ENCODE data around the gene RHBDF1. TPM values are rescaled to one million over a fixed set of nuclear protein-coding genes. Genes with fewer than 3 reads are reported as not detected.

Gene RHBDF1, protein sequence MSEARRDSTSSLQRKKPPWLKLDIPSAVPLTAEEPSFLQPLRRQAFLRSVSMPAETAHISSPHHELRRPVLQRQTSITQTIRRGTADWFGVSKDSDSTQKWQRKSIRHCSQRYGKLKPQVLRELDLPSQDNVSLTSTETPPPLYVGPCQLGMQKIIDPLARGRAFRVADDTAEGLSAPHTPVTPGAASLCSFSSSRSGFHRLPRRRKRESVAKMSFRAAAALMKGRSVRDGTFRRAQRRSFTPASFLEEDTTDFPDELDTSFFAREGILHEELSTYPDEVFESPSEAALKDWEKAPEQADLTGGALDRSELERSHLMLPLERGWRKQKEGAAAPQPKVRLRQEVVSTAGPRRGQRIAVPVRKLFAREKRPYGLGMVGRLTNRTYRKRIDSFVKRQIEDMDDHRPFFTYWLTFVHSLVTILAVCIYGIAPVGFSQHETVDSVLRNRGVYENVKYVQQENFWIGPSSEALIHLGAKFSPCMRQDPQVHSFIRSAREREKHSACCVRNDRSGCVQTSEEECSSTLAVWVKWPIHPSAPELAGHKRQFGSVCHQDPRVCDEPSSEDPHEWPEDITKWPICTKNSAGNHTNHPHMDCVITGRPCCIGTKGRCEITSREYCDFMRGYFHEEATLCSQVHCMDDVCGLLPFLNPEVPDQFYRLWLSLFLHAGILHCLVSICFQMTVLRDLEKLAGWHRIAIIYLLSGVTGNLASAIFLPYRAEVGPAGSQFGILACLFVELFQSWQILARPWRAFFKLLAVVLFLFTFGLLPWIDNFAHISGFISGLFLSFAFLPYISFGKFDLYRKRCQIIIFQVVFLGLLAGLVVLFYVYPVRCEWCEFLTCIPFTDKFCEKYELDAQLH
- 10 to 100 TPM; 35.5 to 36.7 TPM for total RNA-seq
- long read RNA-seq, transcript RHBDF1-201 (18 exons, 2,992 nt) = major isoform, 14 of 55 reads
- long read RNA-seq, partial matches to known transcripts = 31 of 55 reads
- long read RNA-seq, other reads (novel, unspliced or antisense) = 10 of 55 reads

DNA sequence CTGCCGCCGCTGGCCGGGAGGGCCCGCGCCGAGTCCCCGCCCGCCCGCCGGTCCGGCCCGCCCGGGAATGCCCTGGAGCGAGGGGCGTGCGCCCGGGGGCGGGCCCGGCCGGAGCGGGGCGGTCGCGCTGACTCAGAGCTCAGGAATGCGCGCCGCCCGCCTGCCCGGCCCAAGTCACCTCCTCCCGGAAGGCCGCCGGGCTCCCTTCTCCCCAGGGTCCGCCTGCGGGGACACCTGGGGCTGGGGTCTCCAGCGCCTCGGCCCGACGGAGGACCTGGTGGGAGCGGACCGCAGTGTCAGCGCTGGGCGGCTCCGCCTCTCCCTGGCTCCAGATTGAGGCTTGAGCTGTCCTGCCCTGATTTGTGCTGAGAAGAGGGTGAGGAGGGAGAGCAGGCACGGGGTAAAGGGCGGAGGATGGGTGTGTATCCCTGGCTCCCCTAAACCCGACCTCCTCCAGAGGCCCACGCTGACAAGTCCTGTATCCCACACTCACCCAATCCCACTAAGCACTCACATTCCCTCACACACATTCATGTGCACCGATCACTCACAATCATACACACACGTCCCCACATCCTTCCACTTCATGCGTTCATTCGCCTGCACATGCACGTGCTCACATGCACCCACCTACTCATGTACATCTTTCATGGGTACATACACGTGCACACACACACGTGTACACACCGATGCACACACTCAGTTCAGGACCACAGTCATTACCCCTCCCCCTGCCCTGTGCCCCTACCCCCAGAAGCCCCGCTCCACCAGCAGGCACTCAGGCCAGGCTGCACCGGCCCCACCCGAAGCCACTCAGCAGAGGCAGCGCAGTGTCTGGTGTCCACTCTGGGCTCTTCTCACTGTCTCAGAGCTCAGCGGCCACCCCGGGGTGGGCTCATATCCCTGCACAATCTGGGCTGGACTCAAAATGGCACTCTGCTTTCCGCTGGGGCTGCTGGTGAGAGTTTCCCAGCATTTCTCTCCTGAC, at the start of gene RHBDF1:
Gene RHBDF1 (minus strand): TSS at position 71 of the 988 bp plus-strand sequence. CDS start 7,616 bp downstream, outside the sequence.
- intact Hi-C loops (cut with DNase I, micrococcal nuclease) = no loop called here
- DNase-seq = peak; percentile 61 to 73

DNA sequence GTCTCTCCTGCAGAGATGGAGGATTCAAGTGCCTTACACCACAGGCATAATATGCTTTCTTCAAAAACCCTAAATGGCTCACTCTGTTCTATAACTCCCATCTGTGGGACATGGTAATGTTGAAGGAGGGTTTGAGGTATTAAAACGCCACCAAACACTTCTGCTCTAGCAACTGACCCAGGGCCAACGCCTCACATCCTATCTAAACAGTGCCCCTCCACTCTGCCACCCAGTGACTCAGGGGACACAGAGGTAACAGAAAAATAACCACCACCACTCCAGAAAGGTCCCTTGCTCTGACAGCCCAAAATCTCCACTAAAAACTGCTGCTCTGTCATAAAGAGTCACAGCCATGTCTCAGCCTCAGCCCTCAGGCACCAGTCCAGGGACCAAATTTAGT, 48.3 kb upstream of the RHBDF1 start:
- DNase-seq (no peak), ATAC-seq (no peak)
- intact Hi-C loops (cut with DNase I, micrococcal nuclease) = no loop called here

More for the DNA sequence above, at the start of gene RHBDF1:
- peak; percentile 78 for ATAC-seq

DNA sequence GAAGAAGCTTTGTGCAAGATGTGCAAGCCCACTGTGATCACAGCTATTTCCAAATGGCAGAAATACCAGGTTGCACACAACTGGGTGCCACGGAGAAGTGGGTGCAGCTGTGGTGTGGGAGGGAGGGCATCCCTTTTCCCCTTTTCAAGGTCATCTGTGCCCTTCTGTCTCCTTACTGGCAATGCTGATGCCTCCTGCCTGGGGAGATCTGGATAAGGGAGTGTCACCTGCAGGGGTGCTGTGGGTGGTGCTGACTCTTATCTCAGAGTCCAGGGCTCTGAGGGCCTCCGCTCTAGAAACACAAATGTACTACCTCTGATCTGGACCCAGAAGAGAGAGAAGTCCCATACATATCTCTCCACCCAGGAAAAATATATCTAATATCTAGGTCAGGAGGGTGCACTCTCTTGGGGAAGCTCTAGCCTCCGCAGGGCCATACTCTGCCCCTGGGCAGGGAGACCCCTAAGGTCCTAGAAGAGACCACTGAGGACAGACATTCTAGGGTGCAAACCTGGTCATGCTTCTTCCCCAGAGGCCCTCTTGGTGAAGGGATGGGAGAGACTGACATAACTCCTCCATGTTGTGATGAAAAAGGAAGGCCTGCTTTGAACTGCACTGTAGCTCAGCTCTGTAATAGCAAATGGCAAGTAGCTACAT, 47.5 kb upstream of the RHBDF1 start:
- intact Hi-C loops (cut with DNase I, micrococcal nuclease) = no loop called here
- ATAC-seq (no peak), DNase-seq (no peak)

DNA sequence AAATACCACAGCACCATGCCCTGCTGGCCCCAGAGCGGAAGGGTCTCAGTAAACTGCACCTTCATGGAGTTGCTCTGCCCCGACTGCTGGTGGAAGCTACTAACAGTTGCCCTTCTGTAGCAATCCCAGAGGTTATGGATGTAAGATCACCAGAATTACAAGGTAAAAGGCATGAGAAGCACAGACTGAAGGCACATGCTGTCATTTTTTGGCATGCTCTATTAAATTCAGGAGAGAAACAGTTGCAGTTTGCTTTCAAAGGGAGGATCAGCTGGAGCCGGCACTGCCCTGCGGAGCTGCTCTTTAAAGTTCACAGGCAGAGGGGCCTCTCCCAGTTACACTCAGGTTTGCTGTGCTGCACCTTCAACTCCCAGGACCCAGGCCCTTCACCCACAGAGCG, 46.9 kb upstream of the RHBDF1 start:
- ATAC-seq (no peak), DNase-seq (no peak)
- intact Hi-C loops (cut with DNase I, micrococcal nuclease) = no loop called here

DNA sequence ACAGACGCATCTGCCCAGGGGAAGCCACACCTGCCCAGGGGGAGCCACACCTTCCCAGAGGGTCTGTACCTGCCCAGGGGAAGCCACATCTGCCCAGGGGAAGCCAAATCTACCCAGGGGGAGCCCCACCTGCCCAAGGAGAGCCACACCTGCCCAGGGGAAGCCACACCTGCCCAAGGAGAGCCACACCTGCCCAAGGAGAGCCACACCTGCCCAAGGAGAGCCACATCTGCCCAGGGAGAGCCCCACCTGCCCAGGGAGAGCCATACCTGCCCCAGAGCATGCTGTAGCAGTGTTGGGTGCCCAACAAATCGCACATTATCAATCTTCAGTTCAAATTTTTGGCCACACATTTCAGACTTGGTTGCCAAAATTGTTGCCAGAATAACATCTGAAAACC, 46.4 kb upstream of the RHBDF1 start:
- intact Hi-C loops (cut with DNase I, micrococcal nuclease) = no loop called here
- ATAC-seq = peak; percentile 51

DNA sequence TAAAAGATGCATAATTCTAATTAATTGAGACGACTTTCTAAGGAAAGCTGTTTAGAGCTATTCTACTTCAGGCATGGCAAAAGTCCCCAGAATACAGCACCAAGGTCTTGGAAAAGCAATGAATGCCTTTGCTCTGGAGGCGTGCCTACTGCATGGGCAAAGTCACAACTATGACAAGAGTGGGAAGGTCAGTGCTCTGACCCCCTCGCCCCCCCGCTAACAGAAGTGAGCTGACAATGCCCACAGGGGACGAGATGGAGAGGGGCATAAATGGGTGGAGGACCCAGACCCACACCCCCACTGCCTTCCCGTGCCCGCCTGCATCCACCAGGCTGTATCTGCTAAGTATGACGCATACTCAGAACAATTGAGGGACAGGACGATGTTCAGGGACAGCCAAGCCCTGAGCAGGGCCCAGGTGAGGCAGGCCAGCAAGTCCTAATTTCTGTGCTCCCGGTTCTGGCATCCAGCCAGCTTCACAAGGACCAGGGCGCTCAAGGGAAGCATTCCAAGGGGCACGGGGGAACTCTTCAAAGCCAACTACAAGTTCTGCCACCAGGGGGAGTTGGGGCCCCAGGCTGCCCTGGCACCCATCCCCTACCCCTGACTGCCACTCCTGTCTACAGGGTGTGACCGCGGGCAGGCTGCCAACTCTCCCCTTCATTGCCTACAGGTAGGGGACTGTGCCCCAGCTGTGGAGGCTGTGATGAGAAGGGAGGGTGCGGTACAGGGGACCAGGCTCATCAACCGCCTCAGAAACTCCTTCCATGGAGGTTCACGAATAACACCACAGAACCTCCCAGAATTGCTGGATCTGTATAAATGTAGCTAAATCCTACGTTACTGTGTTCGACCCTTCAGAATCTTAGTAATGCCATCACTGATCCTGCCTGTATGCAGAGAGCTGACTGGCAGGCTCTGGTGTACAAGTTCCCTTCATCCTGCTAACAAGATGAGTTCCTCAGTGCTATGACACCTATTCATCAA, 45.2 kb upstream of the RHBDF1 start:
- ATAC-seq (peak; percentile 95), DNase-seq (peak; percentile 74 to 89)
- intact Hi-C loops (cut with DNase I, micrococcal nuclease) = no loop called here

More for the DNA sequence above, 46.4 kb upstream of the RHBDF1 start:
- DNase-seq = no peak

DNA sequence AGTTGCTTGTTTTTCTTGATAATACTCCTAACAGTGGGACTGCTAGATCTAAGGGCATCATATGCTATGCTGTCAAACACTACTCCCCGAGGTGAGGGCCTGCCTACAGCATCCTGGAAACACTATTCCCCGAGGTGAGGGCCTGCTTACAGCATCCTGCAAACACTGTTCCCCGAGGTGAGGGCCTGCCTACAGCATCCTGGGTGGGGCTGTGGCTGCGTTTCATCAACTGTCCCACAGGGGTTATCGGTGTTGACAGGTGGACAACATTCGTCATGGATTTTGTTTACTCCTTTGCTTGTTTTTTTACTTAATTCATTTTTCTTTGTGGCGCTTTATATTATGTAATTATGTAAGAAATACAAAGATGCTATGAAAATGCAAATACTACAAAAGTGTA, 43.6 kb upstream of the RHBDF1 start:
- DNase-seq = no peak
- intact Hi-C loops (cut with DNase I, micrococcal nuclease) = no loop called here
- ATAC-seq = no peak

DNA sequence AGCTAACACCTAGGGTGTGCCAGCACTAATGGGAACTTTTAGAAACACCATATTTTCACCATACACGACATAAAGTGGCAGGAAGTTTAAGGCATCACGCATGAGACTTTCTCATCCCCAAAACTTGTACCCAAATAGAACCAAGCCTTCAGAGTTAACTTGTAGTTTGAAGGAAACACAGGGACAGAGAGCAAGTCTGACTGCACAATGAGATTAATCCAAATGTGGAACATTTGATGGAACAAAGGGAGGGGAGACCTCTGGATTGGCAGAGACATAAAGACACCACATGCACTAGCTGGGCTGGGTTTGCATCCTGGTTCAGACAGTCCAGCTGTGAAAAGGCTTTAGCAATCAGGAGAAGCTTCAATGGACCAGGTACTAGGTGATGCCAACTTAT, 41.9 kb upstream of the RHBDF1 start:
- intact Hi-C loops (cut with DNase I, micrococcal nuclease) = no loop called here
- DNase-seq (no peak), ATAC-seq (no peak)

DNA sequence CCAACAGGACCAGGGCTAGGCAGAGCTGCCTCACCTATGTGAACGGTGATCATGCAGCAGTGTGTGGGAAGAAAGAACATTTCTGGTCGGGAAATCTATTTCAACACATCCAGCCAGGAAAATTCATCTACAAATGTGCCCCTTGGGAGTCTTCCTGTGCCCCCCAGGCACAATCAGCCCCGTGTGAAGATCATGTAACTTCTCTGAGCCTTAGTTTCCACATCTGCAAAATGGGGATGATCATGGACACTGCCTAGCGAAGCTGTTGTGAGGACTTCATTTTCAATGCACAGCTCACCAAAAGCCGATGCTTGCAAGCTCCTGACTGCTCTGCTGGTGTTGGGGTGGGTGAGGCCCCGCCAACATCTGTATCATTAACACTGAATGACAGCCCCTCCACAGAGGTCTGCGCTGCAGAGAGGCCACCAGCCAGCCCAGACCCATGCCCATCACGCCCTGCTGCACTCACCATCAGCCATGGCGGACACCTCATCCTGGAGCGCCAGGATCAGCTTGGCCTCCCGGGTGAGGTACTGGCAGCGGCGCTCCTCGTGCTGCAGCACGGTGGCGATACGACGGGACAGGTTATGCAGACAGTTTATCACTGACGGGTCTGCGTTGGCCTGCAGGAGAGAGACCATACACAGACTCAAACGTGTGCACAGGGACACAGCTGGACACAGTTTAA, 39.9 kb upstream of the RHBDF1 start:
- DNase-seq (no peak), ATAC-seq (no peak)
- intact Hi-C loops (cut with DNase I, micrococcal nuclease) = no loop called here

DNA sequence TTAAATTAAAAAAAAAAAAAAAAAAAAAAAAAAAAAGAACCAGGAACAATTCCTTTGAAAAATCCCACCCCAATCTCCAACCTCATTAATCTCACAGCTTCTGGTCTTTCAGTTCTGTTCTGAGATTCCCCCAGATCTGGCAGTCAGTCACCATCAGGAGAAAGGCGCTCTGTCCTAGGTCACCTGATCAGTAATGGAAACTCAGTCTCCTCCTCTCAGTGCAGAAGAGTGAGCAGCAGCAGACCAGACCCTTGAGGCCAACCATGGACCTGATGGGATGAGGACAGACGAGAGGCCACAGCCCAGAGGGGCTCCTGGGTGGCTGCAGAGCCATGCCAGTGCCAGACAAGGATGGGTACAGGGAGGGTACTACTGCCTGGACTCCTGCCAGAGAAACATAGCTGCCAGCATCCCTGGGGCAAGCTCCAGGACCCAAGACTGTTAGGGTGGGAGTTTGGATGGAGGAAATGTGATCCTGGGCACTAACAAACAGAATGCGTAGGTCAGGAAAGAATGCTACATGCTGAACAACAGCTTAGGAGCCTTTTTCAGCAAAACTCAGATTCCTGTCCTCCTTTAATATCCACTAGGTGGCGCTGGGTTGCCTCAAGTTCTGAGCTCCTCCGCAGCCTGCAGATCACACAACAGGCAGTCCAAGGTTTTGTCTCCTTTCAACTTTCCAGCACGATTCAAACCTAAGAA, 34.3 kb upstream of the RHBDF1 start:
- intact Hi-C loops (cut with DNase I, micrococcal nuclease) = loop anchor here in 1 of 2 donors (5.0 kb wide), 1 partner anchor 76 kb away; the partner anchor contains the start of gene HBQ1
- DNase-seq (peak in 1 of 2 donors; percentile 50), ATAC-seq (peak; percentile 83)

DNA sequence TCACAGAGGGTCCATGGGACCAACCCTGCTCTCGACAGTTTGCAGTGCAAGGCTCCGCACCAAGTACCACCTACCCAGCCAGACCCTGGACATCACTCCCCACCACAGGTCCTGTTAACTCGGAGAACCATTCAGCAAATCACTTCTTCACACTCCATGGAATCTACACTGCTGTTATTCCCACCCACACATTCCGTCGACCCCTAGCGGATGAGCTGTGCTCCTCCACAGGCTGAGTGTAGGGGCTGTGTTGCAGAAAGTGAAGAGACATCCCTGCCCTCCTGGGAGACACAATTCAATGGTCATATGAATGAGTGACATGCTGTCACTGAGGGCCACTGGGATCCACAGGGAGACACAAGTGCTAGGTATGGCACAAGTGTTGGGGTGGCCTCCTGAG, 33.1 kb upstream of the RHBDF1 start:
- intact Hi-C loops (cut with DNase I, micrococcal nuclease) = loop anchor here in 1 of 2 donors (5.0 kb wide), 1 partner anchor 77 kb away; the partner anchor contains the start of gene HBQ1
- DNase-seq (no peak), ATAC-seq (no peak)

DNA sequence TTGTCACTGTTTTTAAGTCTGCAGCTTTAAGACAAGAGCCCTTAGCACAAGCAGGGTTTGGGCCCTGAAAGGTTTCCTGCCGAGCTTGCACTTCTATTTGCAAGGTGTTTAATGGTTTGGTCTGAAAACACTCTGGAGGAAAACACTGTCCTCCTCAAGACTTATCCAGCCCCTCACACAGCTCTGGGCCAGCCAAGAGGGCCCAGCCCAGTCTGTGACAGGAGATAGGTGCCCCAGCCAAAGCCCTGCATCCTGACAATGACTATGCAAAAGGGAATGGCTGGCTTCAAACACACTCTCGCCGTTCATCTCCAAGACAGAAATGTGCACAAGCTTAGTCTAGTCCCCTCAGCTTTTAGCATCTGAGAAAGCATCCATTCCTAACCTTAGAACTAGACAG, 32.5 kb upstream of the RHBDF1 start:
- ATAC-seq = no peak
- intact Hi-C loops (cut with DNase I, micrococcal nuclease) = loop anchor here in 1 of 2 donors (5.0 kb wide), 1 partner anchor 77 kb away; the partner anchor contains the start of gene HBQ1
- no peak for DNase-seq

DNA sequence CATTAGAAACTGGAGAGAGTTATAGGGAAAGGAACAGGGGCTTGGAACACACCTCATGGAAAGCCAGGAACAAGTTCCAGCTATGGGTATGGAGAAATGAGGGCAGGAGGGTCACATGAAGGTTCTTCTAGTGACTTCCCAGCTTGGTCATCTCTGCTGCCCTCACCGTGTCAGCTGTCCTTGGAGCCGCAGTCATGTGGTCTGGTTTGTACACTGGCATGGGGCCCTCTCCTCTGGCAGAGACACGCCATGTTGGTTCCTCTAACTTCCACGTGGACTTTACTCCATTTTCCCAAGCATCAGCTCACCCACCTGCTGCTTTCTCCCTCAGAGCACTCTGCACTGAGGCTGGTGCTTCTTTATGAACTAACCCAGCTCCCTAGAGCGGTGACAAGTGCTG, 31.9 kb upstream of the RHBDF1 start:
- ATAC-seq = no peak
- DNase-seq = no peak
- intact Hi-C loops (cut with DNase I, micrococcal nuclease) = no loop called here

DNA sequence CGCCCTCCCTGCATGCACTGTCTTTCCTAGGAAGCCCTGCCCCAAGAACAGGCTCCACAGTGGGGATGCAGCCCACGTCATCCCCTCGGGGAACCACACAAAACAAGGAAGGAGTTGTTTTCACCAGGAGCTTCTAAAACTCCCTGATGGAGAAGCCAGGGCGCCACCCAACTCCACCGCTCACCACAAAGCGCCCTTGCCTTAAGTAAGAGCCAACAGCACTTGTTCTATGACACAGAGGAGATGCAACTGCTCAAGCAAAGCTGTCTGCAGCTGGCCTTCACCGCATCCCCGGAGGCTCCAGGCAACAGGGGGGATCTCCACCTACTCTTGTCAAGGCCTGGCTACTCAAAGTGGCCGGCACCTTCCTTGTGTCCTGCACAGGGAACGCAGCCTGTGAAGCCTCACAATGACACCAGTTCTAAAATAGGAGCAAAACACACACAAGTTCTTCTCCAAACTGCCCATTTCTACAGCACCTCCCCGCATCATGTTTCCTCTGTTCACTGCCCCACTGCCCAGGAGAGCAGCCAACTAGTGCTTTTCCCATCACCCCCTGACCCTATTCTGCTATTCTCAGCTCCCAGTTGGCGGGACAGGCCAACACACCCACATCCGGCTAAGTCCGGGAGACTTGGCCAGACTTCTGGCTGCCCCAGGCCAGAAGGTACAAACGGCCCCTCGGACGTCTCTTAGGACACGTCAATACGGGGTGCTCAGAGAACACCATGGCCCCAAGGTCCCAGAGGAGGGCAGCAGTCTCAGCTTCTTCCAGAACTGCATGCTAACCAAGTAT, 29.8 kb upstream of the RHBDF1 start:
- intact Hi-C loops (cut with DNase I, micrococcal nuclease) = no loop called here
- DNase-seq (no peak), ATAC-seq (no peak)

DNA sequence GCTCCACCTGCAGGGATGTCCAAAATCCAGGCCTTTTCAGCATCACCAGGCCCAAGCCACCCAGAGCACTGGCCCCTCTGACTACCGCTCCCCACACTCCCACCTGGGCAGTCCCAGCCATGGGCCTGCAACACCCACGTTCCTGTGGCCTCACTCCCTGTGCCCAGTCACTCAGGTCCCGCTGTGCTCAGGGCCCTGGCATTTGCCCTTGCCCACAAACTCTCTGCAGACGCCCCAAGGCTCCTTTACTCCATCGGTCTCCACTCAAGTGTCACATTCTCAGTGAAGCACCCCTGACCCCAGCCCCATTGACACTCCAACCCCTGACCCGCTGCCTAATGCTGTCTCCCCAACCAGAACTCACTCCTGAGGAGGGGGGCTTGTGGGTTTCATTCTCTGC, 29.2 kb upstream of the RHBDF1 start:
- ATAC-seq (no peak), DNase-seq (no peak)
- intact Hi-C loops (cut with DNase I, micrococcal nuclease) = no loop called here
